ENCODE measurements around the gene TLE5. TPM values are rescaled to one million over a fixed set of nuclear protein-coding genes. Genes with fewer than 3 reads are reported as not detected.
"Not testable (repeated sequence)": the region's sequence is repeated elsewhere in the genome, so short reads cannot be mapped to it uniquely, and the experiment has no call there.

TLE5 gene
- total RNA-seq, 1 donor from 2014 or later: 98.1 TPM

DNA sequence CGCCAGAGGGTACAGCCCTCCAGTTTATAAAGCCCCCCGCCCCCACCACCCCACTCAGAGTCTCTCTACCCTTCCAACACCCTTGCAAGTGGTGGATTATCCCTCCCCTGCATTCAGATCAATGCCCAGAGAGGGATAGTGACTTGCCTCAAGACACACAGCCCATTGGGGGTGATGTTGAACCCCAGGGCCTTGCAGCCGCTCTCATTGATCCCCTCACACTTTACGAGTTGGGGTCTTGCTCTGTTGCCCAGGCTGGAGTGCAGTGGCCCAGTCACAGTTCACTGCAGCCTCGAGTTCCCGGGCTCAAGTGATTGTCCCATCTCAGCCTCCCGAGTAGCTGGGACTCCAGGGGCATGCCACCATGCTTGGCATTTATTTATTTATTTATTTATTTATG is 44.4 kb downstream of the TLE5 start:
- peaks cover 0 to 21% (median 13%) of the 10 kb centered on the region in 3 donors for H3K36me3 ChIP-seq (ENCODE audit: control insufficient read depth in 3 of 3, insufficient read depth in 3 of 3, low read length in 3 of 3)
- no peak overlapping the region for H3K9ac ChIP-seq (ENCODE audit: low read depth in 1 of 3, low read length in 3 of 3)
- H3K4me3 ChIP-seq (ENCODE audit: low read length in 3 of 3): no peak overlapping the region
- H3K9me3 ChIP-seq (ENCODE audit: control insufficient read depth in 3 of 3, low read length in 3 of 3): no peaks in the 10 kb centered on the region
- H3K27me3 ChIP-seq (ENCODE audit: control insufficient read depth in 3 of 3, insufficient read depth in 3 of 3, low read length in 3 of 3): no peaks in the 10 kb centered on the region
- H3K27ac ChIP-seq (ENCODE audit: low read depth, low read length): no peak overlapping the region
- H3K4me1 ChIP-seq (ENCODE audit: control insufficient read depth in 3 of 3, insufficient read depth in 3 of 3, low read length in 3 of 3): no peaks in the 10 kb centered on the region

DNA sequence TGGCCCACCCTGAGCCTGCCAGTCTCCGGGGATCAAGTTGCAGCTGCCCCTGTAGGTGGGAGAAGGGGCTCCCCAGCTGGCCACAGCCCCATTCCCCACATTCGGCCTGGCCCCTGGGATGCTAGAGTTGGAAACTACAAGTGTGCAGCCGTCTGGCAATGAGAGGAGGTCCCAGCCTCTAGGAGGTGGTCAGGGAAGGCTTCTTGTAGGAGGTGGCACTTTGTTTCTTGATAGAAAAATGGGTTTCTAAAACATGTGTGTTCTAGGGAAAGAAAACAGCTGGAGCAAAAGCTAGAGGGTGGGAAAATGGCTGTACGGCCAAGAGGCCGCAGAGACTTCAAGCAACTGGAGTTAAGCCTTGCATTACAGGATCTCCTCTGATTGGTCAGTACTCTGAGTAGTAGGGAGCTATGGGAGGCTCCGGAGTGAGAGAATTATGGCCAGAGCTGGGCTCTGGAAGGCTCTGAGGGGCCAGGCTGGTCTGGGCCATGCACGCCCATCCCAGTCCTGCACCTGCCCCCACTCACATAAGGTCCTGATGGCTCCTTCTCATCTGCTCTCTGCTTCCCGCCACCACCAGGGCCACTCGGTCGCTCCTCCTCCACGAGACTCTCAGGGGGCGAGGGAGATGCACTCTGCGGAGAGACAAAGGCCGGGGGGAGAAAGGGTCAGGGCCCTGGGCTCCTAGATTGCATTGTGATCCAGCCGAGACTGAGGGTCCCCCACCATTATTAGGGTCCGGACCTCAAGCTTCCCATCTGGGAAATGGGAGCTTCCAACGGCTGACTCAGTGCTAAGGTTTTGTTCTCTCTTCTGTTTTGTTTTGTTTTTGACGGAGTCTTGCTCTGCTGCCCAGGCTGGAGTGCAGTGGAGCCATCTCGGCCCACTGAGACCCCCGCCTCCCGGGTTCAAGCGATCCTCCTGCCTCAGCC is 46.9 kb downstream of the TLE5 start:
- H3K9ac ChIP-seq (ENCODE audit: low read depth in 1 of 3, low read length in 3 of 3): no peak overlapping the region
- H3K27me3 ChIP-seq (ENCODE audit: control insufficient read depth in 3 of 3, insufficient read depth in 3 of 3, low read length in 3 of 3): no peaks in the 10 kb centered on the region
- peaks cover 6 to 32% (median 23%) of the 10 kb centered on the region in 3 donors for H3K36me3 ChIP-seq (ENCODE audit: control insufficient read depth in 3 of 3, insufficient read depth in 3 of 3, low read length in 3 of 3)

DNA sequence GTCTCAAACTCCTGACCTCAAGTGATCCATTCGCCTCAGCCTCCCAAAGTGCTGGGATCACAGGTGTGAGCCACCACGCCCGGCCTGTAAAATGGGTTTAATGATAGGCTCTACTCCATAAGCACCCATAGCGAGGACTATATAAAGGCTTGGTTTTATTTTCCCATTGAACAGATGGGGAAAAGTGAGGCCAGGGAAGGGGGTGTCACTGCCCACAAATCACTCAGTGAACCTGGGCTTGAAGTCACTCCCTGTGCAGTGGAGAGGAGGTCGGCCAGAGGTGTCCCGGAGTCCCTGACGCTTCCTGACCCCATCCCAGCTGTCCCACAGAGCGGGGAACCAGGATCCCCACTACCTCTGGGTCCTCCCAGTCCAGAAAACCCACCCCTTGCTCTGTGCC is 48.2 kb downstream of the TLE5 start:
- no peak overlapping the region for H3K4me3 ChIP-seq (ENCODE audit: low read length in 3 of 3)
- no peaks in the 10 kb centered on the region for H3K27me3 ChIP-seq (ENCODE audit: control insufficient read depth in 3 of 3, insufficient read depth in 3 of 3, low read length in 3 of 3)
- H3K4me1 ChIP-seq (ENCODE audit: control insufficient read depth in 3 of 3, insufficient read depth in 3 of 3, low read length in 3 of 3): no peaks in the 10 kb centered on the region
- no peaks in the 10 kb centered on the region for H3K9me3 ChIP-seq (ENCODE audit: control insufficient read depth in 3 of 3, low read length in 3 of 3)
- H3K36me3 ChIP-seq (ENCODE audit: control insufficient read depth in 3 of 3, insufficient read depth in 3 of 3, low read length in 3 of 3): peaks cover 8 to 37% (median 25%) of the 10 kb centered on the region in 3 donors
- no peak overlapping the region for H3K27ac ChIP-seq (ENCODE audit: low read depth, low read length)
- H3K9ac ChIP-seq (ENCODE audit: low read depth in 1 of 3, low read length in 3 of 3): no peak overlapping the region

More for the DNA sequence above, 46.9 kb downstream of the TLE5 start:
- no peak overlapping the region for H3K4me3 ChIP-seq (ENCODE audit: low read length in 3 of 3)
- H3K9me3 ChIP-seq (ENCODE audit: control insufficient read depth in 3 of 3, low read length in 3 of 3): no peaks in the 10 kb centered on the region
- no peak overlapping the region for H3K27ac ChIP-seq (ENCODE audit: low read depth, low read length)
- no peaks in the 10 kb centered on the region for H3K4me1 ChIP-seq (ENCODE audit: control insufficient read depth in 3 of 3, insufficient read depth in 3 of 3, low read length in 3 of 3)

DNA sequence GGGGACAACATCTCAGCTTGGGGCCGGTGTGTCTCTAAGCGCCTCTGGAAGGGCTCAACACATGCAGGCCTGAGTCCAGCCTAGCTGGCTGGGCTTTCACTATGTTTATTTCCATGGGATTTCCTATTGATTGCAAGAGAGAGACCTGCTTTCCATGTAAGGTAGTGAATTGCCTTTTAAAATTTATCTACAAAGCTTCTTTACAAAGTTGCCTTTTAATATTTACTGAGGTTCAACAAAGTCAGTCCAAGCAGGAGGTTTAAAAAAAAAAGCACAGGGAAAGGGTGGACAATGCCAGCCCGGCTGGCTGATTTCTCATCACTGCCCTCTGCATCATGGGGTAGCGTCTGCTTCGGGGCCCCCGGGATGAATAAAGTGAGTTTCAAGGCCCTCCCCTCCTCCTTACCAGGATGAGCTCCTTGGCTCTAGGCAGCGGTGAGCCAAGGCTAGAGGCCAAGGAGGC is 49.0 kb downstream of the TLE5 start:
- Histone ChIP-seq H3K27ac (ENCODE audit: low read depth, low read length) (no peak overlapping the region), H3K27me3 (ENCODE audit: control insufficient read depth in 3 of 3, insufficient read depth in 3 of 3, low read length in 3 of 3) (no peaks in the 10 kb centered on the region), H3K9ac (ENCODE audit: low read depth in 1 of 3, low read length in 3 of 3) (no peak overlapping the region), H3K9me3 (ENCODE audit: control insufficient read depth in 3 of 3, low read length in 3 of 3) (no peaks in the 10 kb centered on the region), H3K4me1 (ENCODE audit: control insufficient read depth in 3 of 3, insufficient read depth in 3 of 3, low read length in 3 of 3) (no peaks in the 10 kb centered on the region), H3K4me3 (ENCODE audit: low read length in 3 of 3) (no peak overlapping the region), H3K36me3 (ENCODE audit: control insufficient read depth in 3 of 3, insufficient read depth in 3 of 3, low read length in 3 of 3) (peaks cover 8 to 39% (median 30%) of the 10 kb centered on the region in 3 donors)

DNA sequence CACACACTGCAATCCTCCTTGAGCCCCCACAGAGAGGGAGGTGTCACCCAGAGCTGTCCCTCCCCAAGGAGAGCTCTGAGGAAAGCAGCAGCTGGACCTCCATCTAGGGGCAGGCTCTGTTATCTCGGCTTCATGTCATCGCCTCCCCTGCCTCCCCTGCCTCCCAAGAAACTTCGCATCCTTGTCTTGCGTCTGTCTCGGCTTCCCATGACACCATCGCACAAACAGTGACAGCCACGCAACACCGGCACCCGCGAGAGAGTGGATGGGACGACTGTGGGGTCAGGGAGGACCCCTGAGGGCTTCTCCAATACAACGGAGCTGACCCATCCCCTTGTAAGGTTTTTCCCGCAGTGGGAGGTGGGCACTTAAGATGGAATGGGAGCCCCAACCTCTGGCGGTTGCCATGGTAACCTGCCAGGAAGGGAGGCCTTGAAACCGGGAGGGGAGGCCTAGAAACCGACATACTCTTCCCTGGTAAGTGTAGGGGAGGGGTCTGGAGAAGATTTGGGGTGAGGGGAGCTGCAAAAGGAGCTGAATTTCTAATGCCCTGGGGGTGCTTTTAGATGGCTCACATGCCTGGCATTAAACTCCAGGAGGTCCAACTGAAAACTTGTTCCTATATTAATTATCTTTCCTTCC is 49.6 kb downstream of the TLE5 start:
- Histone ChIP-seq H3K36me3 (ENCODE audit: control insufficient read depth in 3 of 3, insufficient read depth in 3 of 3, low read length in 3 of 3) (peaks cover 11 to 43% (median 32%) of the 10 kb centered on the region in 3 donors), H3K9ac (ENCODE audit: low read depth in 1 of 3, low read length in 3 of 3) (no peak overlapping the region), H3K27ac (ENCODE audit: low read depth, low read length) (no peak overlapping the region), H3K9me3 (ENCODE audit: control insufficient read depth in 3 of 3, low read length in 3 of 3) (no peaks in the 10 kb centered on the region), H3K27me3 (ENCODE audit: control insufficient read depth in 3 of 3, insufficient read depth in 3 of 3, low read length in 3 of 3) (no peaks in the 10 kb centered on the region), H3K4me3 (ENCODE audit: low read length in 3 of 3) (no peak overlapping the region), H3K4me1 (ENCODE audit: control insufficient read depth in 3 of 3, insufficient read depth in 3 of 3, low read length in 3 of 3) (no peaks in the 10 kb centered on the region)

DNA sequence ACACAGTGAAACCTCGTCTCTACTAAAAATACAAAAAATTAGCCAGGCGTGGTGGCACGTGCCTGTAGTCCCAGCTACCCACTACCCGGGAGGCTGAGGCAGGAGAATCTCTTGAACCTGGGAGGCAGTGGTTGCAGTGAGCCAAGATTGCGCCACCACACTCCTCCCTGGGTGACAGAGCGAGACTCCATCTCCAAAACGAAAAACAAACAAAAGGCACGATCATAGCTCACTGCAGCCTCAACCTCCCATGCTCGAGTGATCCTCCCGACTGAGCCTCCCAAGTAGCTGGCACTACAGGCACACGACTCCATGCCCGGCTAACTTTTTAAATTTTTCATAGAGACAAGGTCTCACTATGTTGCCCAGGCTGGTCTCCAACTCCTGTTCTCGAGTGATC is 50.2 kb downstream of the TLE5 start:
- not testable (repeated sequence) for H3K9ac ChIP-seq (ENCODE audit: low read depth in 1 of 3, low read length in 3 of 3); H3K27ac ChIP-seq (ENCODE audit: low read depth, low read length)
- H3K36me3 ChIP-seq (ENCODE audit: control insufficient read depth in 3 of 3, insufficient read depth in 3 of 3, low read length in 3 of 3): peaks cover 11 to 43% (median 32%) of the 10 kb centered on the region in 3 donors

DNA sequence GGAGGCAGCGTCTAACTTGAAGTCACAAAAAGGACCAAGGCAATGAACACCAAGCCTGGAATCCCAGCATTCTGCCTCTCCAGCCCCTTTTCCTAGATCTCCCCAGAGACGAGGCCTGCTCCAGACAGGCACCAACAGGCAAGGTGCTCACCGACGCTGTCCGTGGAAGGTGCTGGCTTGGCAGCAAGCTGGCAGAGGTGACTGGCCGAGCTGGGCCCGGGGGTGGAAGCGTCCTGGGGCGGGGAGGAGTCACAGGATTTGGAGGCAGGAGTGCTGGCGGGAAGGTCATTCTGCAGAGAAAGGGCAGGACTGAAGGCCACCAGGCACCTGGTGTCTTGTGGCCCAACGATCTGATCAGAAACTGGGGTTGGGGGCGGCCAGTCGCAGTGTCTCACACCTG is 51.4 kb downstream of the TLE5 start:
- no peak overlapping the region for H3K9ac ChIP-seq (ENCODE audit: low read depth in 1 of 3, low read length in 3 of 3)
- peaks cover 11 to 43% (median 34%) of the 10 kb centered on the region in 3 donors for H3K36me3 ChIP-seq (ENCODE audit: control insufficient read depth in 3 of 3, insufficient read depth in 3 of 3, low read length in 3 of 3)
- H3K4me1 ChIP-seq (ENCODE audit: control insufficient read depth in 3 of 3, insufficient read depth in 3 of 3, low read length in 3 of 3): no peaks in the 10 kb centered on the region
- H3K27me3 ChIP-seq (ENCODE audit: control insufficient read depth in 3 of 3, insufficient read depth in 3 of 3, low read length in 3 of 3): no peaks in the 10 kb centered on the region
- no peak overlapping the region for H3K4me3 ChIP-seq (ENCODE audit: low read length in 3 of 3)
- no peak overlapping the region for H3K27ac ChIP-seq (ENCODE audit: low read depth, low read length)
- H3K9me3 ChIP-seq (ENCODE audit: control insufficient read depth in 3 of 3, low read length in 3 of 3): no peaks in the 10 kb centered on the region

More for the DNA sequence above, 50.2 kb downstream of the TLE5 start:
- H3K4me3 ChIP-seq (ENCODE audit: low read length in 3 of 3); H3K4me1 ChIP-seq (ENCODE audit: control insufficient read depth in 3 of 3, insufficient read depth in 3 of 3, low read length in 3 of 3); H3K9me3 ChIP-seq (ENCODE audit: control insufficient read depth in 3 of 3, low read length in 3 of 3); H3K27me3 ChIP-seq (ENCODE audit: control insufficient read depth in 3 of 3, insufficient read depth in 3 of 3, low read length in 3 of 3): not testable (repeated sequence)

DNA sequence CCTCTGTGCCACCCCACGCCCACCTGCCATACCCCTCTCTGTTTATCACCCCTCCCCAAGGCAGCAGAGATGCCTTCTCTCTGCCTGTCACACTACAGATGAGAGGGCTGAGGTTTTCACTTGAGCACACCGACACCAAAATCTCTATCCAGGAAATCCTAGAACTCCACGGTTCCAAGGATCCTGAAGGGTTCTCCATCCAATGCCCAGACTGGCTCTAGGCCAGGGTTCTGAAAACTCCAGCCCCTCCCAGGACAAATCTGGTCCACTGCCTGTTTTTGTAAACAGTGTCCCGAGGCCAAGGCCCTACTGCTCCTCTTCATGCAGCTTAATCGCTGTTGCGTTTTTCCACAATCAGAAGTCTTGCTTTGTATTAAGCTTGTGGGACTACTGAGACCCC is 53.3 kb downstream of the TLE5 start:
- Histone ChIP-seq H3K27me3 (ENCODE audit: control insufficient read depth in 3 of 3, insufficient read depth in 3 of 3, low read length in 3 of 3) (no peaks in the 10 kb centered on the region), H3K9ac (ENCODE audit: low read depth in 1 of 3, low read length in 3 of 3) (no peak overlapping the region), H3K36me3 (ENCODE audit: control insufficient read depth in 3 of 3, insufficient read depth in 3 of 3, low read length in 3 of 3) (peaks cover 21 to 36% (median 36%) of the 10 kb centered on the region in 3 donors), H3K4me3 (ENCODE audit: low read length in 3 of 3) (no peak overlapping the region), H3K9me3 (ENCODE audit: control insufficient read depth in 3 of 3, low read length in 3 of 3) (no peaks in the 10 kb centered on the region), H3K4me1 (ENCODE audit: control insufficient read depth in 3 of 3, insufficient read depth in 3 of 3, low read length in 3 of 3) (no peaks in the 10 kb centered on the region), H3K27ac (ENCODE audit: low read depth, low read length) (no peak overlapping the region)

DNA sequence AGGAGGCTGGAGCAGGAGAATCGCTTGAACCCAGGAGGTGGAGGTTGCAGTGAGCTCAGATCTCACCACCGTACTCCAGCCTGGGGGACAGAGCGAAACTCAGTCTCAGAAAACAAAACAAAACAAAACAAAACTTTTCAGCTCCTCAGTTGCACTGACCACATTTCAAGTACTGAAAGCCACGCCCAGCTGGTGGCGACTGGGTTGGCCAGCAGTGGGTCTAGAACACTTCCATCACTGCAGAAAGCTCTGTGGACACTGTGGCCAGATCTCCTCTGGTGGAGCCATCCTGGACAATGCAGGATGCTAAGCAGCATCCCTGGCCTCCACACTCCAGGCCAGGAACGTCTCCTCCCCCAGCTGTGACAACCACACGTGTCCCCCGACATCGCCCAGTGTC is 54.3 kb downstream of the TLE5 start:
- H3K4me1 ChIP-seq (ENCODE audit: control insufficient read depth in 3 of 3, insufficient read depth in 3 of 3, low read length in 3 of 3): no peaks in the 10 kb centered on the region
- H3K9me3 ChIP-seq (ENCODE audit: control insufficient read depth in 3 of 3, low read length in 3 of 3): no peaks in the 10 kb centered on the region
- no peak overlapping the region for H3K27ac ChIP-seq (ENCODE audit: low read depth, low read length)
- H3K27me3 ChIP-seq (ENCODE audit: control insufficient read depth in 3 of 3, insufficient read depth in 3 of 3, low read length in 3 of 3): no peaks in the 10 kb centered on the region
- no peak overlapping the region for H3K4me3 ChIP-seq (ENCODE audit: low read length in 3 of 3)
- no peak overlapping the region for H3K9ac ChIP-seq (ENCODE audit: low read depth in 1 of 3, low read length in 3 of 3)
- peaks cover 21 to 37% (median 30%) of the 10 kb centered on the region in 3 donors for H3K36me3 ChIP-seq (ENCODE audit: control insufficient read depth in 3 of 3, insufficient read depth in 3 of 3, low read length in 3 of 3)

All from skeletal muscle tissue (tissue), 4 donors.